NCI-H2081 treated with DMSO at 0.1 percent for 48 hours (cell line): ENCODE data around the gene NRTN.
"Not testable (repeated sequence)": the region's sequence is repeated elsewhere in the genome, so short reads cannot be mapped to it uniquely, and the experiment has no call there.

Source experiments
- DNase-seq: peaks from one replicate; lab custom pipeline; 2025; lab: John Stamatoyannopoulos, UW

The NRTN gene, protein sequence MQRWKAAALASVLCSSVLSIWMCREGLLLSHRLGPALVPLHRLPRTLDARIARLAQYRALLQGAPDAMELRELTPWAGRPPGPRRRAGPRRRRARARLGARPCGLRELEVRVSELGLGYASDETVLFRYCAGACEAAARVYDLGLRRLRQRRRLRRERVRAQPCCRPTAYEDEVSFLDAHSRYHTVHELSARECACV

GRCh38 chr19:5804516-5805461 is at the start of gene NRTN:
TSS of gene NRTN (plus strand) at chr19:5805067. CDS start at chr19:5824166, 19,099 bp downstream.
- DNase-seq: no peak

DNA sequence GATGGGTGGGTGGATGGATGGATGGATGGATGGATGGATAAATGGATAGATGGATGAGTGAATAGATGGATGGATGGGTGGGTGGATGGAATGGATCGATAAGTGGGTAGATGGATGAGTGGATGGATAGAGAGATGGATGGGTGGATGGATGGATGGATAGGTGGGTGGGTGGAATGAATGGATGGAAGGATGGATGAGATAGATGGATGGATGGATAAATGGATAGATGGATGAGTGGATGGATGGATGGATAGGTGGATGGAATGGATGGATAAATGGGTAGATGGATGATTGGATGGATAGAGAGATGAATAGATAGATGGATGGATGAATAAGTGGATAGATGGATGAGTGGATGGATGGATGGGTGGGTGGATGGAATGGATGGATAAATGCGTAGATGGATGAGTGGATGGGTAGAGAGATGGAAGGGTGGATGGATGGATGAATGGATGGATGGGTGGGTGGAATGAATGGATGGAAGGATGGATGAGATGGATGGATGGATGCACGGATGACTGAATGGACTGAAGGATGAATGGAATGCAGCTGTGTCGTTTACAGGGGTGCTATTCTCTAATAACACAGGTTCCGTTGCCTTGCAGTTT is 42.2 kb upstream of the NRTN start:
- no peak for DNase-seq

GRCh38 chr19:5765220-5765619 is 39.6 kb upstream of the NRTN start:
- no peak for DNase-seq

DNA sequence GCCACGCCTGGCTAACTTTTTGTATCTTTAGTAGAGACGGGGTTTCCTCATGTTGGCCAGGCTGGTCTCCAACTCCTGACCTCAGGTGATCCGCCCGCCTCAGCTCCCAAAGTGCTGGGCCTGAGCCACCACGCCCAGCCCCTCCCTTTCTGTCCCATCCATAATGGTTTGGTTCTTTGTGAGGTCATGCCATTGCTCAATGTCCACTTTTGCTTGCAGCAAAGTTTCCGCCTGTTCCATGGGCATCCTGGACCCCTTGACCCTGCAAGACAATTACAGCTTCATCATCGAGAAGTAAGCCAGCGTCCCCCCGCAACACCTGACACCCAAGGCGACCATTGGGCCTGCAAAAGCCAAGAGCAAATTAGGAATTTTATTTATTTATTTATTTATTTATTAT is 36.9 kb upstream of the NRTN start:
- DNase-seq: no peak

- DNase-seq: no peak
Measured at GRCh38 chr19:5772416-5772815, 32.5 kb upstream of the NRTN start.

DNA sequence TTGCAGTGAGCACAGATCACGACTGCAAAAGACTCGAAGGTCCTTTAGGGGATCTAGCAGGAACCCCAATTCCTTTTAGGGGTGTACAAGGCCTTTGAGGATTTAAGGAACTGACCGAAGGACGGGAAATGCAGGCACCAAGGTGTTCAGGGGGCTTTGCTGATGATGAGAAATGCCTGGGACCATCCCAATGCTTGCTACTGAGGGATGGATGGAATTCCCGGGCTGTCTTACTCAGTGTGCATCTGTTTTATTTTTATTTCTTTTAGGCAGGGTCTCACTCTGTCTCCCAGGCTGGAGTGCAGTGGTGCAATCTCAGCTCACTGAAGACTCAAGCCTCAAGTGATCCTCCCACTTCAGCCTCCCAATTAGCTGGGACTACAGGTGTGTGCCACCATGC is 31.6 kb upstream of the NRTN start:
- no peak for DNase-seq

GRCh38 chr19:5774921-5775320 is 29.9 kb upstream of the NRTN start:
- DNase-seq: no peak

DNA sequence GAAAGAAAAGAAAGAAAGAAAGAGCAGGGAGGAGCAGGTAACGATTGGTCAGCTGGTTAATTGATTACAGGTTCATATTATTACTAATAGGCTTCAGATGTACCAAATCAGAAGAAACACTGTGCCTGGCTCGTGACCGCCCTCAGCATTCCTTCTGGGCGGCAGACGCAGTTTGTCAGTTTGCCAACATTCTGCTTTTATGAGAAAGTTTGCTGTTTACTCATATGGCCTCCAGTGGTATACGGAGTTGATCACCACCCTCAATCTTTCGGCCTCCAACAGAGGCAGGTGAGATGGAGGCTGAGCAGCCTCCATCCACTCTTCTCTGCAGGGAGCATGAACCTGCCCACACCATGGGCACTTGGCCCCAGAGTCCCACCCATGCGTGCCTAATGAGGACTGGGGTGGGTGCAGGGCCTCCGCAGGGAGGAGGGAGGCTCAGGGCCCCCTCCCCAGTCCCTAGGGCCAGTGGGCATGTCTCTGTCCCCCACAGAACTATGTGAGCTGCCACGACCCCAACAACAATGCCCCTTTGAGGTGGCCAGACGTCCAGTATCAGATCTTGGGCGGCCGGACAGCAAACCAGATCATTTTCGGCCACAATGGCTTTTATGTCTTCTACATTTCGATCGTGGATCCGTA is 29.1 kb upstream of the NRTN start:
- DNase-seq: no peak

GRCh38 chr19:5778402-5778801 is 26.5 kb upstream of the NRTN start:
- DNase-seq: no peak

DNA sequence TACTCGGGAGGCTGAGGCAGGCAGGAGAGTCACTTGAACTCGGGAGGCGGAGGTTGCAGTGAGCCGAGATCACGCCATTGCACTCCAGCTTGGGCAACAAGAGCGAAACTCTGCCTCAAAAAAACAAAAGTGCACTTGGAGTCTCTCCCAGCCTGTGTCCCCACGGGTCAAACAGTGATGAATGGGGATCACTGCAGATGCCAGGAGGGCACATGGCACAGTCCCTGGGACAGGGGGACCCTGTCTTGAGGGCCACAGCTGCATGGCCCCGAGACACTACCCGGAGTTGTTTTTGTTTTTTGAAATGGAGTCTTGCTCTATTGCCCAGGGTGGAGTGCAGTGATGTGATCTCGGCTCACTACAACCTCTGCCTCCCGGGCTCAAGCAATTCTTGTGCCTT is 24.0 kb upstream of the NRTN start:
- not testable (repeated sequence) for DNase-seq

GRCh38 chr19:5782322-5782721 is 22.5 kb upstream of the NRTN start:
- no peak for DNase-seq

- DNase-seq: no peak
Measured at GRCh38 chr19:5782945-5783919, 21.6 kb upstream of the NRTN start.

- no peak for DNase-seq
Measured at GRCh38 chr19:5784581-5785147, 20.2 kb upstream of the NRTN start, which contains the start of gene PRR22. TSS of gene PRR22 (minus strand) at chr19:5784746. CDS start at chr19:5784660, 86 bp downstream.

- no peak for DNase-seq
Measured at GRCh38 chr19:5785423-5785822, 19.4 kb upstream of the NRTN start.

DNA sequence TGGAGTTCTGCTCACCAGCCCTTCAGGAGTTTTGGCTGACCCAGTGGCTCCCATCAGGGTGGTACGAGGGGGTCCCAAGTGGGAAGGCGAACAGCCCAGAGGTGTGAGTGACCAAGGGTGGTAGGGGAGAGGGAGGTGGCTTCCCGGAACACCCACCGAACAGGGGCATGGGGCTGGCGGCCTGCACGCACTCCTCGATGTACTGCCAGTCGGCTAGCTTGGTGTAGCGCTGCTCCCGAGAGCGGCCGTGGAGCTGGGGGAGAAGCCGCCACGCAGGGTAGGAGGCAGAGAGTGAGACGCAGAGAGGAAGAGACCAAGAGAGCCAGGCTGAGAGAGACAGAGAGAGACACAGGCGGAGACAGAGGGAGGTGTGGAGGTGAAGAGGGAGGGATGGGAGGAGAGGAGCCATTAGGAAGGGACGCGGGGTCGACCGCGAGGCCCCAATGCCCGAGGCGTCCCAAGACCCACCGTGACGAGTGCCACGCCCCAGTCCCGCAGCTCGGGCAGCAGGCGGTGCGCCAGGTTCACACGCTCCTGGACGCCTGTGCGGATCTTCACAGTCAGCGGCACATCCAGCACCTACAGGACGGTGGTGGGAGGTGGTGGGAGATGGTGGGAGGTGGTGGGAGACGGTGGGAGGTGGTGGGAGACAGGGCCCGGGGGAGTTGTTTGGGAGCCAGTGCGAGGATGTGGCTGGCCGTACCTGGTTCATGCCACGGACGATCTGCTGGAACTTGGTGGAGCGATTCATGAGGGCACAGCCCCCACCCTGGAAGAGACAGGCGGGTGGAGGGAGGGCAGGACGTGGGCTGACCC is 18.1 kb upstream of the NRTN start:
- DNase-seq: no peak

DNA sequence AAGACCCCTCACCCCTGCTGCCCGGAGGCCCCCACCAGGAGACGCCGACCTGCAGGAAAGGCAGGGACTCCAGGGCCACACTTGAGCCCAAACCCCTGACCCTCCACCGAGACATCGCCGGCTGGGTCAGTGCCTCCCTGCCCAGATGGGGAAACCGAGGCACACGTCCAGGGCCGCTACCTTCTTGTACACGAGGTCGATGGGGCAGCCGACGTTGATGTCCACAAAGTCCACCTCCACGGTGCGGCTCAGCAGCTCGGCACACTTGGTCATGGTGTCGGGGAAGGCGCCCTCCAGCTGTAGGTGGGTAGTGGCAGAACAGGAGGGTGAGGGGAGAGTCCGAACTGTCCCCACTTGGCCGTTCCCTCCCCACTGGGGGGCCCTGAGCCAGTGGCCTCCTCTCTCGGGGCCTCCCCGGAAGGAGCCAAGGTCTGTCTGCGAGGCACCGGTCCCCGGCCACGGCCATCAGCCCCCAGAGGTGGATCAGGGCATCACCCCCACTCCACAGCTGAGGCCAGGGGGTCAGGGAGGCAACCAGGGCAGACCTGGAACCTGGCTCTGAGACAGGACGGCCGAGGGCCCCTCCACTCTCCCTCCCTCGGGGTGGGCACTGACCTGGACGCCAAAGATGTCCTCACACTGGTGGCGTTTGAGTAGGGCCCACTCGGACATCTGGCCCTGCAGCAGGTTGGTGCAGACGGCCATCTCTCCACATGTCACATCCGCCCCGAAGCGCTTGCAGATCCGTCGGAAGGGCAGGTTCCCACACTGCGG is 17.3 kb upstream of the NRTN start:
- DNase-seq: no peak

DNA sequence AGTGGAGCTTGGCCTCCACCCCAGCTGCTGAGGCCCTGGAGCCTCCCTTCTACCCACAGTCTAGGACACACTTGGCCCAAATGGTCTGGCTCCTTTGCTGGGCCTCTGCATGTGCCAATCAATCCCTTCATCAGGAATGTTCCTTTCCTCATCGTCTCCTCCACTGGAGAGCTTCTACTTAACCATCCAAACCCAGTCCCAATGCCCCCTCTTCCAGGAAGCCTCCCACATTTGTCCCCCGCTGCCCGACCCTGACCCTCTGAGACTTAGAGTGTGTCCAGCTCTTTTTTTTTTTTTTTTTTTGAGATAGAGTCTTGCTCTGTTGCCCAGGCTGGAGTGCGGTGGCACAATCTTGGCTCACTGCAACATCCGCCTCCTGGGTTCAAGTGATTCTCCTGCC is 16.4 kb upstream of the NRTN start:
- no peak for DNase-seq

GRCh38 chr19:5789351-5789761 is 15.5 kb upstream of the NRTN start:
- no peak for DNase-seq

GRCh38 chr19:5789886-5790558 is 14.8 kb upstream of the NRTN start:
- DNase-seq: no peak
